Activated CD8-positive, alpha-beta T cell treated with anti-CD3 and anti-CD28 coated beads, Interleukin-2, amount 10 ng/mL, durations not matched to agents 7 days and 5 days (primary cell): ENCODE measurements around the gene TBCK. TPM values are rescaled to one million over a fixed set of nuclear protein-coding genes. Genes with fewer than 3 reads are reported as not detected.

ENCODE experiments used
- ATAC-seq: fragments of 150-1000 bp; cut with Tn5 transposase; one replicate; pipeline ENCODE4 v1.10.0; 2021; ENCODE audit warnings: moderate library complexity
- CTCF ChIA-PET: fragments of 350-600 bp; sonication (Branson Sonifier 250); formaldehyde crosslinking; loops from one replicate; lab custom pipeline; 2021; ENCODE audit warnings: antibody characterized with exemption; lab: Charles Lee
- POLR2A ChIA-PET: fragments of 350-600 bp; sonication (Branson Sonifier 250); formaldehyde crosslinking; loops from one replicate; lab custom pipeline; 2021; ENCODE audit warnings: antibody characterized with exemption; lab: Charles Lee
- DNase-seq: peaks from one replicate; pipeline ENCODE4 v3.0.0-alpha.2; 2020
- H3K27ac Mint-ChIP-seq: one replicate; pipeline ENCODE4 v1.8.0; 2021; ENCODE audit warnings: mild to moderate bottlenecking, mixed read lengths
- H3K27me3 Mint-ChIP-seq: one replicate; pipeline ENCODE4 v1.8.0; 2021; ENCODE audit warnings: low read depth, mixed read lengths
- H3K36me3 Mint-ChIP-seq: one replicate; pipeline ENCODE4 v1.8.0; 2021; ENCODE audit warnings: low read depth, mixed read lengths
- H3K4me1 Mint-ChIP-seq: one replicate; pipeline ENCODE4 v1.8.0; 2021; ENCODE audit warnings: low read depth, mixed read lengths
- H3K4me3 Mint-ChIP-seq: one replicate; pipeline ENCODE4 v1.8.0; 2021; ENCODE audit warnings: mild to moderate bottlenecking, mixed read lengths
- H3K9me3 Mint-ChIP-seq: one replicate; pipeline ENCODE4 v1.8.0; 2022; ENCODE audit warnings: mixed read lengths; ENCODE audit not compliant: insufficient read depth
- total RNA-seq, 2 experiments: library from RNA; stranded (reverse); gene quantifications; one replicate each; pipeline ENCODE4 v1.2.3, GENCODE V29; 2021

Gene TBCK
- total RNA-seq, 2 experiments from 2014 or later: 33.7 to 36.8 TPM

GRCh38 chr4:106277140-106277675 lies 38.8 kb downstream of the TBCK start:
- no peak for ATAC-seq
- Mint-ChIP-seq H3K27me3 (no peaks in the 10 kb centered on the region), H3K4me1 (peaks cover 4% of the 10 kb centered on the region), H3K27ac (no peak overlapping the region), H3K4me3 (no peak overlapping the region), H3K36me3 (peaks cover 10% of the 10 kb centered on the region), H3K9me3 (no peaks in the 10 kb centered on the region)
- no peak for DNase-seq
- POLR2A ChIA-PET: no interaction called here
- CTCF ChIA-PET: no interaction called here

GRCh38 chr4:106273831-106274230 lies 42.2 kb downstream of the TBCK start:
- CTCF ChIA-PET: no interaction called here

GRCh38 chr4:106270736-106271135 lies 45.3 kb downstream of the TBCK start:
- Mint-ChIP-seq H3K27me3 (no peaks in the 10 kb centered on the region), H3K4me3 (no peak overlapping the region), H3K4me1 (peaks cover 4% of the 10 kb centered on the region), H3K36me3 (peaks cover 6% of the 10 kb centered on the region), H3K9me3 (no peaks in the 10 kb centered on the region), H3K27ac (no peak overlapping the region)
- no peak for DNase-seq
- ChIA-PET POLR2A (no interaction called here), CTCF (interaction anchor here (1.0 to 1.2 kb wide), 2 partner anchors 22 to 32 kb away, joined by 3 to 4 read pairs; no protein-coding TSS in a partner anchor)
- no peak for ATAC-seq

More at GRCh38 chr4:106273831-106274230, 42.2 kb downstream of the TBCK start:
- Mint-ChIP-seq H3K27ac (no peak overlapping the region), H3K27me3 (no peaks in the 10 kb centered on the region), H3K4me1 (peaks cover 4% of the 10 kb centered on the region), H3K4me3 (no peak overlapping the region), H3K36me3 (peaks cover 6% of the 10 kb centered on the region), H3K9me3 (no peaks in the 10 kb centered on the region)
- DNase-seq (no peak), ATAC-seq (no peak)
- POLR2A ChIA-PET: no interaction called here

- no peak for DNase-seq
- H3K27ac Mint-ChIP-seq: no peak overlapping the region
- no peak overlapping the region for H3K4me3 Mint-ChIP-seq
- no peaks in the 10 kb centered on the region for H3K9me3 Mint-ChIP-seq
- ATAC-seq: no peak
- CTCF ChIA-PET: interaction anchor here (0.8 kb wide), 1 partner anchor 99 kb away, joined by 4 read pairs; the partner anchor contains the start of gene GIMD1
- H3K27me3 Mint-ChIP-seq: no peaks in the 10 kb centered on the region
- POLR2A ChIA-PET: no interaction called here
- H3K4me1 Mint-ChIP-seq: peaks cover 4% of the 10 kb centered on the region
- peaks cover 6% of the 10 kb centered on the region for H3K36me3 Mint-ChIP-seq
Observed at GRCh38 chr4:106269711-106270110, 46.3 kb downstream of the TBCK start.

GRCh38 chr4:106268786-106269185 lies 47.2 kb downstream of the TBCK start:
- ChIA-PET CTCF (no interaction called here), POLR2A (no interaction called here)
- no peak for ATAC-seq

GRCh38 chr4:106266201-106266600 lies 49.8 kb downstream of the TBCK start:
- CTCF ChIA-PET: interaction anchor here (0.7 to 2.6 kb wide), 8 partner anchors 10 to 238 kb away, joined by 3 to 9 read pairs (median 5); partner anchors contain the start of genes AIMP1 and TBCK
- H3K4me3 Mint-ChIP-seq: no peak overlapping the region
- ATAC-seq: no peak
- H3K4me1 Mint-ChIP-seq: no peaks in the 10 kb centered on the region
- H3K27ac Mint-ChIP-seq: no peak overlapping the region
- H3K27me3 Mint-ChIP-seq: no peaks in the 10 kb centered on the region
- H3K36me3 Mint-ChIP-seq: no peaks in the 10 kb centered on the region
- POLR2A ChIA-PET: no interaction called here
- no peak for DNase-seq
- no peaks in the 10 kb centered on the region for H3K9me3 Mint-ChIP-seq

More at GRCh38 chr4:106268786-106269185, 47.2 kb downstream of the TBCK start:
- Mint-ChIP-seq H3K27me3 (no peaks in the 10 kb centered on the region), H3K4me3 (no peak overlapping the region), H3K27ac (no peak overlapping the region), H3K36me3 (peaks cover 2% of the 10 kb centered on the region), H3K9me3 (no peaks in the 10 kb centered on the region), H3K4me1 (no peaks in the 10 kb centered on the region)
- no peak for DNase-seq

GRCh38 chr4:106264331-106264728 lies 51.7 kb downstream of the TBCK start:
- H3K9me3 Mint-ChIP-seq: no peaks in the 10 kb centered on the region
- POLR2A ChIA-PET: no interaction called here
- no peak overlapping the region for H3K27ac Mint-ChIP-seq
- DNase-seq (no peak), ATAC-seq (no peak)
- no peaks in the 10 kb centered on the region for H3K4me1 Mint-ChIP-seq
- no peaks in the 10 kb centered on the region for H3K36me3 Mint-ChIP-seq
- no peak overlapping the region for H3K4me3 Mint-ChIP-seq
- no peaks in the 10 kb centered on the region for H3K27me3 Mint-ChIP-seq
- CTCF ChIA-PET: interaction anchor here (0.7 kb wide), 1 partner anchor 9 kb away, joined by 3 read pairs; no protein-coding TSS in a partner anchor

GRCh38 chr4:106263594-106264330 lies 52.2 kb downstream of the TBCK start:
- CTCF ChIA-PET: interaction anchor here (0.7 kb wide), 1 partner anchor 8 kb away, joined by 3 read pairs; no protein-coding TSS in a partner anchor
- no peaks in the 10 kb centered on the region for H3K9me3 Mint-ChIP-seq

GRCh38 chr4:106261980-106262379 lies 54.0 kb downstream of the TBCK start:
- no peak overlapping the region for H3K4me3 Mint-ChIP-seq
- no peaks in the 10 kb centered on the region for H3K27me3 Mint-ChIP-seq
- H3K9me3 Mint-ChIP-seq: no peaks in the 10 kb centered on the region
- no peak for DNase-seq
- H3K27ac Mint-ChIP-seq: no peak overlapping the region
- no peak for ATAC-seq
- ChIA-PET CTCF (no interaction called here), POLR2A (no interaction called here)
- no peaks in the 10 kb centered on the region for H3K4me1 Mint-ChIP-seq
- no peaks in the 10 kb centered on the region for H3K36me3 Mint-ChIP-seq

More at GRCh38 chr4:106263594-106264330, 52.2 kb downstream of the TBCK start:
- H3K36me3 Mint-ChIP-seq: no peaks in the 10 kb centered on the region
- H3K4me3 Mint-ChIP-seq: no peak overlapping the region
- H3K27me3 Mint-ChIP-seq: no peaks in the 10 kb centered on the region
- ATAC-seq: no peak
- DNase-seq: no peak
- H3K27ac Mint-ChIP-seq: no peak overlapping the region
- no peaks in the 10 kb centered on the region for H3K4me1 Mint-ChIP-seq
- POLR2A ChIA-PET: no interaction called here

- H3K9me3 Mint-ChIP-seq: no peaks in the 10 kb centered on the region
- no peak for ATAC-seq
- no peaks in the 10 kb centered on the region for H3K4me1 Mint-ChIP-seq
- no peaks in the 10 kb centered on the region for H3K36me3 Mint-ChIP-seq
- POLR2A ChIA-PET: no interaction called here
- CTCF ChIA-PET: interaction anchor here (0.6 to 1.6 kb wide), 3 partner anchors 9 to 20 kb away, joined by 3 to 4 read pairs (median 3); no protein-coding TSS in a partner anchor
- no peak overlapping the region for H3K27ac Mint-ChIP-seq
- H3K4me3 Mint-ChIP-seq: no peak overlapping the region
- no peaks in the 10 kb centered on the region for H3K27me3 Mint-ChIP-seq
- DNase-seq: no peak
Observed at GRCh38 chr4:106258145-106259045, 57.6 kb downstream of the TBCK start.

GRCh38 chr4:106256190-106256589 lies 59.8 kb downstream of the TBCK start:
- POLR2A ChIA-PET: no interaction called here
- no peak for ATAC-seq
- H3K4me3 Mint-ChIP-seq: no peak overlapping the region
- H3K36me3 Mint-ChIP-seq: no peaks in the 10 kb centered on the region
- no peaks in the 10 kb centered on the region for H3K4me1 Mint-ChIP-seq
- no peaks in the 10 kb centered on the region for H3K27me3 Mint-ChIP-seq
- CTCF ChIA-PET: interaction anchor here (1.2 kb wide), 1 partner anchor 8 kb away, joined by 3 read pairs; no protein-coding TSS in a partner anchor
- no peak for DNase-seq
- no peak overlapping the region for H3K27ac Mint-ChIP-seq
- no peaks in the 10 kb centered on the region for H3K9me3 Mint-ChIP-seq
